Measurements from ENCODE around the gene ZBTB20.

ZBTB20 gene

GRCh38 chr3:114314282-114314681 lies 832.8 kb downstream of the ZBTB20 start:
- TF ChIP-seq REST (IDR thresholded peaks at IDR 0.05; ENCODE audit: insufficient read depth in 1 of 2, low read depth in 2 of 2, low read length in 2 of 2) (no peak), SIN3A (IDR thresholded peaks at IDR 0.05; ENCODE audit: borderline replicate concordance, insufficient read depth, low read length) (no peak), POLR2AphosphoS5 (IDR thresholded peaks at IDR 0.05; ENCODE audit: low read depth, low read length) (no peak), TAF1 (IDR thresholded peaks at IDR 0.05; ENCODE audit: borderline replicate concordance, insufficient read depth, low read length) (no peak), FOXP2 (optimal IDR thresholded peaks at IDR 0.05; ENCODE audit: borderline replicate concordance, extremely low read depth, extremely low read length, insufficient read depth) (no peak)

DNA sequence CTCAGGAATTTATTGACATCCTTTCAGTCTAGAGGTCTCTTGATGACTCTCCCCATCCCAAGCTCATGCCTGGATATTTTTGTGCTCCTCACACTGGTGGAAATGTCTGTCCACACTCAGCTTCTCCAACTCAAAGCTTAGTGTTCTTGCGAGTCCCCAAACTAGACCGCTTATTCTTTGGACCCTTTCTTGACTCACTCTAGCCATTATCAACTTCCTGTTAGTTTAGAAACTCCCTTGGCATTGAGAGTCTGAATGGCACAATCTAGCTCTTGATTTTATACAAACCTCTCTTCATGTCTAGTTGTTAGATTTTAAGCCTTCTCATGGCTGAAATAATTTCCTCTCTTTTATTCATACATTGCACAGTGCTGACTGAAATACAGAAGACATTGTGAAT lies 833.7 kb downstream of the ZBTB20 start:
- no peak for TF ChIP-seq TAF1 (IDR thresholded peaks at IDR 0.05; ENCODE audit: borderline replicate concordance, insufficient read depth, low read length)
- no peak for TF ChIP-seq SIN3A (IDR thresholded peaks at IDR 0.05; ENCODE audit: borderline replicate concordance, insufficient read depth, low read length)
- TF ChIP-seq FOXP2 (optimal IDR thresholded peaks at IDR 0.05; ENCODE audit: borderline replicate concordance, extremely low read depth, extremely low read length, insufficient read depth): no peak
- TF ChIP-seq REST (IDR thresholded peaks at IDR 0.05; ENCODE audit: insufficient read depth in 1 of 2, low read depth in 2 of 2, low read length in 2 of 2): no peak
- TF ChIP-seq POLR2AphosphoS5 (IDR thresholded peaks at IDR 0.05; ENCODE audit: low read depth, low read length): no peak

GRCh38 chr3:114310695-114311094 lies 836.4 kb downstream of the ZBTB20 start:
- TF ChIP-seq POLR2AphosphoS5 (IDR thresholded peaks at IDR 0.05; ENCODE audit: low read depth, low read length): no peak
- TF ChIP-seq REST (IDR thresholded peaks at IDR 0.05; ENCODE audit: insufficient read depth in 1 of 2, low read depth in 2 of 2, low read length in 2 of 2): no peak
- TF ChIP-seq FOXP2 (optimal IDR thresholded peaks at IDR 0.05; ENCODE audit: borderline replicate concordance, extremely low read depth, extremely low read length, insufficient read depth): no peak
- no peak for TF ChIP-seq SIN3A (IDR thresholded peaks at IDR 0.05; ENCODE audit: borderline replicate concordance, insufficient read depth, low read length)
- no peak for TF ChIP-seq TAF1 (IDR thresholded peaks at IDR 0.05; ENCODE audit: borderline replicate concordance, insufficient read depth, low read length)

GRCh38 chr3:114308830-114309229 lies 838.3 kb downstream of the ZBTB20 start:
- TF ChIP-seq POLR2AphosphoS5 (IDR thresholded peaks at IDR 0.05; ENCODE audit: low read depth, low read length) (no peak), SIN3A (IDR thresholded peaks at IDR 0.05; ENCODE audit: borderline replicate concordance, insufficient read depth, low read length) (no peak), TAF1 (IDR thresholded peaks at IDR 0.05; ENCODE audit: borderline replicate concordance, insufficient read depth, low read length) (no peak), REST (IDR thresholded peaks at IDR 0.05; ENCODE audit: insufficient read depth in 1 of 2, low read depth in 2 of 2, low read length in 2 of 2) (no peak), FOXP2 (optimal IDR thresholded peaks at IDR 0.05; ENCODE audit: borderline replicate concordance, extremely low read depth, extremely low read length, insufficient read depth) (no peak)

GRCh38 chr3:114308377-114308776 lies 838.7 kb downstream of the ZBTB20 start:
- TF ChIP-seq SIN3A (IDR thresholded peaks at IDR 0.05; ENCODE audit: borderline replicate concordance, insufficient read depth, low read length): no peak
